Right lobe of liver (tissue), 4 donors: ENCODE data around the gene R3HDM4.

Experiments used
- POLR2A ChIP-seq: fragments of 450-650 bp; IDR thresholded peaks from one replicate; pipeline ENCODE4 v1.6.1; 2017; ENCODE audit warnings: antibody characterized with exemption, mild to moderate bottlenecking
- TF ChIP-seq, protein P1 (sequence below), 4 donors: fragments of 200-600 bp in 3 of 4; fragments of 450-650 bp in 1 of 4; IDR thresholded peaks; one replicate each; pipeline versions ENCODE4 v1.5.1 to v1.8.0; 2016 to 2022; ENCODE audit warnings: antibody characterized with exemption in 4 of 4, mild to moderate bottlenecking in 2 of 4
- donor health status: DM: no; HTN: no; CAD: no.
- donor health status: DM: no; HTN: no; CAD: no.
- donor health status: DM: no; HTN: yes; CAD: no.

DNA sequence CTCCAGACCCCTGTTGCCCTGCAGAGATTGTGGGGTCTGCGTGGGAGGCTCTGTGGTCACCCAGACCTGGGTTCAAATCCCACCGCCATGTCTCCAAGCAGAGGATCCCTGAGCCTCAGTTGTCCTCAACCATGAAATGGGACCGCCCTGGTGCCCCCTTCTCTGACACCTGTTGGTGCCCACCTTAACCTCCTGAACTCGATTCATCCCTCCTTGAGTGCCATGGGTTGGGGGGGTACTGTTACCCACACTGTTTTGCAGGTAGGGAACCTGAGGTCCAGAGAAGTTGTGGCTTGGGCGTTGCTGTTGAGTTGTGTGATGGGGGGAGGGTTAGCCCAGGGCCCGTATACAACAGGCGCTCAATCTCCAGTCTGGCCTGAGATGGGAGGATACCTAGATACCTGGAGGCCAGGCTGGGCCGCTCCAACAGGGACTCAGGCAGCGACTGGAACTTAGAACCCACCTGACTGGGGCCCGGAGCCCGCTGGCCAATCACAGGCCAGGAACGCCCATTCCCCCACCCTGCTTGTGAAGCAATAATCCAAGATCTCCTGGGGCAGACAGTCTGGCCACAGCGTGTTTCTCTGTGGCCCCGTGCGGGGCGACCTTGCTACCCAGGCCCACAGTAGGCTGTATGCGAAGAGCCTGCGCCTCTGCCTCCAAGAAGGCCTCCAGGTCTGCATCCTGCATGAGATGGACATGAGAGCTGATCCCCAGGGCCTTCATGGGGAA is 15.6 kb upstream of the R3HDM4 start:
- TF ChIP-seq, protein P1, sequence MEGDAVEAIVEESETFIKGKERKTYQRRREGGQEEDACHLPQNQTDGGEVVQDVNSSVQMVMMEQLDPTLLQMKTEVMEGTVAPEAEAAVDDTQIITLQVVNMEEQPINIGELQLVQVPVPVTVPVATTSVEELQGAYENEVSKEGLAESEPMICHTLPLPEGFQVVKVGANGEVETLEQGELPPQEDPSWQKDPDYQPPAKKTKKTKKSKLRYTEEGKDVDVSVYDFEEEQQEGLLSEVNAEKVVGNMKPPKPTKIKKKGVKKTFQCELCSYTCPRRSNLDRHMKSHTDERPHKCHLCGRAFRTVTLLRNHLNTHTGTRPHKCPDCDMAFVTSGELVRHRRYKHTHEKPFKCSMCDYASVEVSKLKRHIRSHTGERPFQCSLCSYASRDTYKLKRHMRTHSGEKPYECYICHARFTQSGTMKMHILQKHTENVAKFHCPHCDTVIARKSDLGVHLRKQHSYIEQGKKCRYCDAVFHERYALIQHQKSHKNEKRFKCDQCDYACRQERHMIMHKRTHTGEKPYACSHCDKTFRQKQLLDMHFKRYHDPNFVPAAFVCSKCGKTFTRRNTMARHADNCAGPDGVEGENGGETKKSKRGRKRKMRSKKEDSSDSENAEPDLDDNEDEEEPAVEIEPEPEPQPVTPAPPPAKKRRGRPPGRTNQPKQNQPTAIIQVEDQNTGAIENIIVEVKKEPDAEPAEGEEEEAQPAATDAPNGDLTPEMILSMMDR (IDR thresholded peaks at IDR 0.05): no peak
- TF ChIP-seq POLR2A: no peak
